Measurements from ENCODE around the gene C5orf52. TPM values are rescaled to one million over a fixed set of nuclear protein-coding genes. Genes with fewer than 3 reads are reported as not detected.

The C5orf52 gene
- total RNA-seq, 1 donor from 2014 or later = not detected

Other genes with a start within 250 kb of the C5orf52 start
- gene NIPAL4, start 211.3 kb upstream of the C5orf52 start, total RNA-seq (ENCODE audit: unreplicated experiment) = not detected
- gene ADAM19, start 95.8 kb upstream of the C5orf52 start, total RNA-seq (ENCODE audit: unreplicated experiment) = 176 TPM
- gene SOX30, start 19.1 kb upstream of the C5orf52 start, total RNA-seq (ENCODE audit: unreplicated experiment) = 0.15 TPM
- 6.4 TPM for gene THG1L, start 59.9 kb downstream of the C5orf52 start, total RNA-seq (ENCODE audit: unreplicated experiment)
- gene LSM11, start 72.2 kb downstream of the C5orf52 start, total RNA-seq (ENCODE audit: unreplicated experiment) = 6.0 TPM
- 72.9 TPM for gene CLINT1, start 187.6 kb downstream of the C5orf52 start, total RNA-seq (ENCODE audit: unreplicated experiment)